WI38 (cell line): ENCODE measurements around the gene PPARA.
A peak's percentile ranks its signal among the peaks of the same experiment; 100 is the strongest.

ENCODE experiments used
- H3K4me3 ChIP-seq: 2 replicates; pipeline ENCODE4 v1.5.1; 2011; ENCODE audit warnings: low read depth, mild to moderate bottlenecking, control low read depth, low read length
- TF ChIP-seq, protein P1 (sequence below): IDR thresholded peaks from 2 replicates; pipeline ENCODE4 v1.5.1; 2012; ENCODE audit warnings: low read depth, mild to moderate bottlenecking, control low read depth, low read length

Gene PPARA

DNA sequence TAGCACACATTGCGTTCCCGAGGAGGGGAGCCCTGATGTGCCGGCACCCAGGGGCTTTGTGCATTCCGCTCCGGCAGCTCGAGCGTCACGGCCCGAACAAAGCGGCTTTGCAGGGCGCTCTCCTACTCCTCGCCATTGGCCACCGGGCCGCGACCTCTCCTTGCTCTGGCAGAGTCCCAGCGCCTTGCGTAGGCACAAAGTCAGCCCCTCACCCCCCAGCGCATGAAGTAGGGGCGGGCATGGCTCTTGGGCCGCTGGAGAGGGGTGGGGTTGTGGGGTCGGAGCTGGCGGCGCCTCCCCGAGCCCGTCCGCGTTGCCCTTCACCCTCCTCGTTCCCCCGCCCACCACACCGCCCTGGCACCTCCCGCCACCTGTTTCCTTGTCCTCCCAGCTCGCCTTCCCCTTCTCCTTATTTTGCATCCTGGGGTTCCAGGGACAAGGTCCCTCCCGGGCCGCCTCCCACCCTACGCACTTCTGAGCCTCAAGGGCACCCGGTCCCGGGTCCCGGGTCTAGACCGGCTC, 753 bp upstream of the PPARA start:
- H3K4me3 ChIP-seq = peak overlapping the region; percentile 71
- TF ChIP-seq, protein P1, sequence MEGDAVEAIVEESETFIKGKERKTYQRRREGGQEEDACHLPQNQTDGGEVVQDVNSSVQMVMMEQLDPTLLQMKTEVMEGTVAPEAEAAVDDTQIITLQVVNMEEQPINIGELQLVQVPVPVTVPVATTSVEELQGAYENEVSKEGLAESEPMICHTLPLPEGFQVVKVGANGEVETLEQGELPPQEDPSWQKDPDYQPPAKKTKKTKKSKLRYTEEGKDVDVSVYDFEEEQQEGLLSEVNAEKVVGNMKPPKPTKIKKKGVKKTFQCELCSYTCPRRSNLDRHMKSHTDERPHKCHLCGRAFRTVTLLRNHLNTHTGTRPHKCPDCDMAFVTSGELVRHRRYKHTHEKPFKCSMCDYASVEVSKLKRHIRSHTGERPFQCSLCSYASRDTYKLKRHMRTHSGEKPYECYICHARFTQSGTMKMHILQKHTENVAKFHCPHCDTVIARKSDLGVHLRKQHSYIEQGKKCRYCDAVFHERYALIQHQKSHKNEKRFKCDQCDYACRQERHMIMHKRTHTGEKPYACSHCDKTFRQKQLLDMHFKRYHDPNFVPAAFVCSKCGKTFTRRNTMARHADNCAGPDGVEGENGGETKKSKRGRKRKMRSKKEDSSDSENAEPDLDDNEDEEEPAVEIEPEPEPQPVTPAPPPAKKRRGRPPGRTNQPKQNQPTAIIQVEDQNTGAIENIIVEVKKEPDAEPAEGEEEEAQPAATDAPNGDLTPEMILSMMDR = no peak

DNA sequence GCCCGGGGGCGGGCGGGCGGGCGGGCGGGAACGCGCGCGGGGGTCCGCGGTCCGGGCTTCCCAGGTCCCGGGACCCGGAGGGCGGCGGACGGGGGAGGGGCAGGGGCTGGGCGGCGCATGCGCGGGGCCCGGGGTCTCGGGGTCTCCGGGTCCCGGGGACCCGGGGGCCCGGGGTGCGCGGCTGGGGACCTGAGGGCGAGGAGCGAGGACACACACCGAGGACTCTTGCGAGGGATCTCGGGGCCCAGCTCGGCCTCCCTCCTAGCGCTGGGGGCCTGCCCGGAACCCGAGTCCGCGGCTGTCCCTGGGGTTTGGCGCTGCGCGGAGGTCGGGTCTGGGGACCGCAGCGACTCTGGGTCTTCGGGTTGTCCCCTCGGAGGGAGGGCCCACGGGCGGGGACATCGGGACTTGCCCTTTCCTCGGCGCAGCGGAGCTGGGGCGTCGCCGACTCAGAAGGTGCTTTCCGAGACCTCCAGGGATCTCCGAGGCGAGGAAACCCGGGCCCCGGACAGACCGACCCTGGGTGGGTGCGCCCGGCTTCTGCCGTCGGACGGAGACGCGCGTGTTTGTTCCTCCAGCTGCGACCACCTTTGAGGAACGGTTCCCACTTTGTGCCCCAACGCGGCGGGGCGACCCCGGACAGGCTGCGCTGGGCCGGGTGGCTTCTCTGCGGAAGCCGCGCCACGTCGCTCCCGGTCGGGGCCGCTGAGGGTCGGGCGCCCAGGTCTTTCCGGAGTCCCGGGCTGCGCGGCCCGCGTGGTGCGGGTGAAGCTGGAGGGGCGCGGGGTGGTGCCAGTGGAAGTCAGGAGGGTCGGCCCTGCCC, 540 bp downstream of the PPARA start:
- peak overlapping the region; percentile 86 for H3K4me3 ChIP-seq

DNA sequence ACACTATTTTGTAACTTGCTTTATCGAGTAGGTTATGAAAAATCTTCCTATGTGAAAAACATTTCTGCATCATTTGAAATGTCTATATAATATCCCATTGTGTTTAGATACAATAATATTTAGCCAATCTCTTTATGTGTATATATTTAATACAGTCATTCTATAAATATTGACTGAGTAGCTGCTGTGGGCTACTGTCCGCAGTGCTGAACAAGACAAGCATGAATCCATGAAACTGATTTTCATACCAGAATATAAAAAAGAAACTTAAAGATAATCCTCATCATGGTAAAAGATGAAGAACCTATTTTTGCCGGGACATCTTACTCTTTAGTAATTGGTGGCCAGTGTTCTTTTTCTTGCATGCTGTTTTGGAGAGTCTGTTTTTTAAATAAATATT, 3.6 kb downstream of the PPARA start:
- no peak overlapping the region for H3K4me3 ChIP-seq
- TF ChIP-seq, protein P1 = no peak

More for the DNA sequence above, 540 bp downstream of the PPARA start:
- TF ChIP-seq, protein P1 = no peak

DNA sequence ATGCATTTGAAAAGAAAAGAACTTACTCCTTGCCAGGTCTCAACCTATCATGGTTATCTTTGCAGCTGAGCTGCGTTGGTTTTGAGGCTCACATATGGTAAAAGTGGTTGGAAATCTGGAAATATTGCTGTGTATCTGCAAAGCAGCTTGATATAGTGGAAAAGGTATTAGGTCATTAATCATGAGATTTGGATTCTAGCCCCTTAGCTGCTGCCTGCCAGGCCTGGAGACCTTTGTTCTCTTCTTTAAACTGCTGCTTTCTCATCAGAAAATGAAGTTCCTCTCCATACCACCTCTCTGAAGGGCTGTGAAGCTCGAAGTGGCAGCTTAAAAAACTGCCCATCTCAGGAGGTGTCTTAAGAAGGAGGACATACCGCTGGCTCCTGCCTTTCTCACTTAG, 5.7 kb downstream of the PPARA start:
- no peak overlapping the region for H3K4me3 ChIP-seq
- TF ChIP-seq, protein P1 = no peak

DNA sequence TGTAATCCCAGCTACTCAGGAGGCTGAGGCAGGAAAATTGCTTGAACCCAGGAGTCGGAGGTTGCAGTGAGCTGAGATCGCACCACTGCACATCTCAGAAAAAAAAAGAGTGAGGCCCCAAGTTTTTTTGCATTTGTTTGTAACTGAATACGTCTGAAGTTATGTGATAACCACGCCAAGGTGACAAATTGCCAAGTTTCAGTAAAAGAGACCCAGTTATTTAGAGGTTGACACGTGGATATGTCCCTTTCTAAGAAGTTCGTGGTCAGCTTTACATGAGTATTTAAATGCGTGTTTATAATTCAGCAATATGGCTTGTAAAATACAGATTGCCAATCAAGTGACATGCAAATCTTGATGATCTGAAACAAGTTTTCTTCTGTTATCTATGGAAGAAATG, 8.0 kb downstream of the PPARA start:
- no peak overlapping the region for H3K4me3 ChIP-seq
- TF ChIP-seq, protein P1 = no peak

DNA sequence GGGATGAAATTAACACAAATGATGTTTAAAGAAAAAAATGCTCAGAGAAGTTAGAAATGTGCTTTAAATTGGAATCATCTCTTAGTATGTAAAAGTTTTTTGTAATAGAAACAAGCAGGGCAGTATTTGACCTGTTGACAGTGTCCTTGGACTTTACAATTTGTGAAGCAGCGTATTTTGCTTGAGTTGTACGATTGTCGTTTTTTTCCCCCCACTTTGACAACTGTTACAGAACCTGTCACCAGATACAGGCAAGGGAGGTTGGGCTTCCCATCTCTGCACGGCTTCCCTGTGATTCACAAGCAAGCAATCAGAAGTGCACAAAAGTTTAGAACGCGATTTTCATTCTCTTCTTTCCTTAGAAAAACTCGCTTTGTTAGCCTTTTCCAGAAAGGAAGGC, 8.9 kb downstream of the PPARA start:
- no peak overlapping the region for H3K4me3 ChIP-seq
- TF ChIP-seq, protein P1 = no peak

DNA sequence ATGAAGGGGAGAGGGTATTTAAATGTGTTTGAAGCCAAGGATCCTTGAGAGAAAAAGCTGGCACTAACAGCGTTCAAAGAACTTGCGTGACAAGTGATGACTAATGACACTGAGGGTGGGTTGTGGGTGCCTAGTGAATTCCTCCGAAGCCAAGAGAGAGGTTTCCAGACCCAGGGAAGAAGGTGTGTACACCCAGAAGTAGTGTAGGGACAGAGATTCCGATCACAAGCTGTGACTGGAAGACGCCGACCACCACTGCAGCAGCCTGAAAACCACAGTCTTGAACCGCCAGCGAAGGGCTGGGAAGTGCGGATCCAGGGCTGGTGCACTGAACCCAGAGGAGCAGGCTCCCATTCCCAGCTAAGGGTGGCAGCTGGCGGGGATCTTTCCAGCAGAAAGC, 9.5 kb downstream of the PPARA start:
- no peak overlapping the region for H3K4me3 ChIP-seq
- TF ChIP-seq, protein P1 = no peak
